H1 (cell line): ENCODE measurements around the gene LRRC39. TPM values are rescaled to one million over a fixed set of nuclear protein-coding genes. Genes with fewer than 3 reads are reported as not detected.

Experiments
- CTCF ChIA-PET: fragments of 300-600 bp; sonication (Branson Sonifier 250); formaldehyde crosslinking; loops from one replicate; lab custom pipeline; 2021; ENCODE audit not compliant: partially characterized antibody; lab: Charles Lee
- POLR2A ChIA-PET: fragments of 300-600 bp; sonication (Branson Sonifier 250); formaldehyde crosslinking; loops from one replicate; lab custom pipeline; 2021; ENCODE audit warnings: inconsistent platforms; ENCODE audit not compliant: partially characterized antibody; lab: Charles Lee
- DNase-seq, 2 experiments: peaks; one replicate each; pipeline versions ENCODE4 v3.0.0 to v3.0.0-alpha.2; 2010 to 2022; ENCODE audit warnings: low spot score in 2 of 2, low read depth in 1 of 2, mixed read lengths in 1 of 2
- FAIRE-seq: peaks from 2 replicates; lab custom pipeline; 2011; peaks lifted over from hg19 to GRCh38; lab: Jason Lieb, UNC
- H2AFZ ChIP-seq: 2 replicates; pipeline ENCODE4 v1.8.1; 2012; ENCODE audit warnings: low read length, inconsistent platforms
- H2AK5ac ChIP-seq: 2 replicates; pipeline ENCODE4 v1.6.1; 2013; ENCODE audit warnings: low read depth, low read length
- H2BK120ac ChIP-seq: replicated peaks from 2 replicates; pipeline ENCODE3; 2013; ENCODE audit warnings: low read depth, low read length, inconsistent platforms
- H2BK12ac ChIP-seq: 2 replicates; pipeline ENCODE4 v1.6.1; 2013; ENCODE audit warnings: low read depth, low read length
- H2BK15ac ChIP-seq: 2 replicates; pipeline ENCODE4 v1.6.1; 2013; ENCODE audit warnings: low read length
- H2BK20ac ChIP-seq: 2 replicates; pipeline ENCODE4 v1.6.1; 2013; ENCODE audit warnings: low read length
- H2BK5ac ChIP-seq: 2 replicates; pipeline ENCODE4 v1.6.1; 2013; ENCODE audit warnings: low read depth, low read length
- H3K14ac ChIP-seq: 2 replicates; pipeline ENCODE4 v1.6.1; 2013; ENCODE audit warnings: inconsistent platforms; ENCODE audit not compliant: insufficient read length
- H3K18ac ChIP-seq: 2 replicates; pipeline ENCODE4 v1.6.1; 2013; ENCODE audit warnings: low read length; ENCODE audit errors: extremely low read depth
- H3K23ac ChIP-seq: 2 replicates; pipeline ENCODE4 v1.6.1; 2013; ENCODE audit warnings: inconsistent platforms; ENCODE audit not compliant: insufficient read length
- H3K23me2 ChIP-seq: 2 replicates; pipeline ENCODE4 v1.6.1; 2013; ENCODE audit warnings: low read depth, low read length
- H3K27ac ChIP-seq: 2 replicates; pipeline ENCODE4 v1.6.1; 2011; ENCODE audit warnings: low read depth, low read length, inconsistent platforms
- H3K27me3 ChIP-seq, 4 experiments: replicated peaks in 1 of 4; 1 replicate in 1 of 4; 2 replicates in 3 of 4; pipeline versions ENCODE4 v1.6.1 to v1.8.1; 2011 to 2013; ENCODE audit warnings: low read length in 3 of 4, mild to moderate bottlenecking in 3 of 4, inconsistent platforms in 2 of 4, mixed read lengths in 2 of 4, moderate library complexity in 1 of 4; ENCODE audit not compliant: control insufficient read depth in 3 of 4, insufficient read depth in 3 of 4; ENCODE audit errors: extremely low read depth in 1 of 4
- H3K36me3 ChIP-seq, 4 experiments: 2 replicates each; pipeline versions ENCODE4 v1.6.1 to v1.8.1; 2011 to 2013; ENCODE audit warnings: mild to moderate bottlenecking in 4 of 4, low read length in 3 of 4, moderate library complexity in 2 of 4, control low read depth in 1 of 4, inconsistent platforms in 1 of 4; ENCODE audit not compliant: insufficient read depth in 4 of 4, control insufficient read depth in 2 of 4
- H3K4ac ChIP-seq: replicated peaks from 2 replicates; pipeline ENCODE3; 2013; ENCODE audit warnings: low read length, low read depth, mixed read lengths, inconsistent platforms; ENCODE audit not compliant: insufficient read length
- H3K4me1 ChIP-seq, 4 experiments: replicated peaks in 1 of 4; 1 replicate in 1 of 4; 2 replicates in 3 of 4; pipeline versions ENCODE4 v1.6.1 to v1.8.1; 2011 to 2013; ENCODE audit warnings: low read length in 3 of 4, inconsistent platforms in 2 of 4, mixed read lengths in 1 of 4; ENCODE audit not compliant: insufficient read depth in 4 of 4, control insufficient read depth in 3 of 4
- H3K4me2 ChIP-seq, 2 experiments: 2 replicates each; pipeline versions ENCODE4 v1.6.1 to v1.8.1; 2011 to 2013; ENCODE audit warnings: low read depth in 2 of 2, low read length in 2 of 2, control low read depth in 1 of 2, inconsistent platforms in 1 of 2, mild to moderate bottlenecking in 1 of 2; ENCODE audit not compliant: insufficient read depth in 1 of 2
- H3K4me3 ChIP-seq, 4 experiments: fragments of 200-600, 300-600 bp in 1 of 4; sonication (generic), shearing (Covaris generic), sonication (Bioruptor Twin) in 1 of 4; 2 replicates each; pipeline versions ENCODE4 v1.5.1 to v1.8.1; 2011 to 2016; ENCODE audit warnings: low read length in 4 of 4, low read depth in 3 of 4, control low read depth in 2 of 4, inconsistent platforms in 2 of 4, mild to moderate bottlenecking in 2 of 4, mixed read lengths in 1 of 4, moderate library complexity in 1 of 4; ENCODE audit not compliant: insufficient read depth in 2 of 4; ENCODE audit errors: extremely low read depth in 1 of 4
- H3K56ac ChIP-seq: replicated peaks from 2 replicates; pipeline ENCODE3; 2013; ENCODE audit warnings: low read depth, mild to moderate bottlenecking, mixed read lengths, low read length, inconsistent platforms; ENCODE audit not compliant: insufficient read length
- H3K79me1 ChIP-seq: 2 replicates; pipeline ENCODE4 v1.6.1; 2013; ENCODE audit warnings: low read depth, low read length, control low read depth
- H3K79me2 ChIP-seq, 2 experiments: 2 replicates each; pipeline versions ENCODE4 v1.6.1 to v1.8.1; 2012 to 2013; ENCODE audit warnings: low read length in 2 of 2, mild to moderate bottlenecking in 2 of 2, inconsistent platforms in 1 of 2; ENCODE audit not compliant: insufficient read depth in 2 of 2, control insufficient read depth in 1 of 2
- H3K9ac ChIP-seq, 4 experiments: replicated peaks in 1 of 4; 1 replicate in 1 of 4; 2 replicates in 3 of 4; pipeline versions ENCODE4 v1.6.1 to v1.8.1; 2011 to 2013; ENCODE audit warnings: low read depth in 3 of 4, low read length in 3 of 4, control low read depth in 2 of 4, mild to moderate bottlenecking in 2 of 4, moderate library complexity in 2 of 4, inconsistent platforms in 1 of 4; ENCODE audit errors: extremely low read depth in 1 of 4
- H3K9me3 ChIP-seq, 2 experiments: 2 replicates each; pipeline versions ENCODE4 v1.6.1 to v1.8.1; 2012 to 2013; ENCODE audit warnings: mild to moderate bottlenecking in 2 of 2, moderate library complexity in 2 of 2, control low read depth in 1 of 2, inconsistent platforms in 1 of 2, low read depth in 1 of 2, low read length in 1 of 2, mixed read lengths in 1 of 2; ENCODE audit not compliant: insufficient read depth in 2 of 2
- H4K20me1 ChIP-seq, 2 experiments: replicated peaks in 1 of 2; 2 replicates each; pipeline versions ENCODE3 to v1.8.1; 2011 to 2013; ENCODE audit warnings: inconsistent platforms in 2 of 2, low read length in 2 of 2, mild to moderate bottlenecking in 1 of 2; ENCODE audit not compliant: insufficient read depth in 2 of 2, control insufficient read depth in 1 of 2
- H4K5ac ChIP-seq: 2 replicates; pipeline ENCODE4 v1.6.1; 2013; ENCODE audit warnings: low read length, low read depth, mixed read lengths, inconsistent platforms; ENCODE audit not compliant: insufficient read length
- H4K8ac ChIP-seq: 2 replicates; pipeline ENCODE4 v1.8.0; 2013; ENCODE audit warnings: mild to moderate bottlenecking, moderate library complexity, low read length, inconsistent platforms; ENCODE audit not compliant: insufficient read depth; ENCODE audit errors: extremely low read depth
- H4K91ac ChIP-seq: replicated peaks from 2 replicates; pipeline ENCODE3; 2013; ENCODE audit warnings: low read length, mixed read lengths, inconsistent platforms; ENCODE audit not compliant: insufficient read length
- BCL11A ChIP-seq, 2 experiments: IDR thresholded peaks; one replicate each; pipeline ENCODE4 v1.6.1; 2011; ENCODE audit warnings: low read depth in 2 of 2, low read length in 2 of 2, mild to moderate bottlenecking in 2 of 2
- CHD1 ChIP-seq: IDR thresholded peaks from 2 replicates; pipeline ENCODE4 v1.6.1; 2012; ENCODE audit warnings: low read depth, low read length, improper control_type of control experiment
- CREB1 ChIP-seq: IDR thresholded peaks from 2 replicates; pipeline ENCODE4 v1.6.1; 2012; ENCODE audit warnings: inconsistent platforms
- HDAC6 ChIP-seq: IDR thresholded peaks from one replicate; pipeline ENCODE4 v1.7.1; 2012; ENCODE audit warnings: low read depth, mild to moderate bottlenecking, inconsistent platforms, low read length, moderate library complexity
- PHF8 ChIP-seq: fragments of 200-600 bp; sonication (generic); conservative IDR thresholded peaks from 2 replicates; pipeline ENCODE4 v1.7.1; 2012; ENCODE audit warnings: low read depth, mild to moderate bottlenecking, inconsistent platforms, low read length, moderate library complexity
- RXRA ChIP-seq: IDR thresholded peaks from 2 replicates; pipeline ENCODE4 v1.6.1; 2011; ENCODE audit warnings: low read depth, mild to moderate bottlenecking, low read length, moderate library complexity; ENCODE audit not compliant: insufficient read depth
- SAP30 ChIP-seq: fragments of 300-600 bp; sonication (generic); IDR thresholded peaks from 2 replicates; pipeline ENCODE4 v1.7.1; 2012; ENCODE audit warnings: low read length, moderate library complexity, mild to moderate bottlenecking, inconsistent platforms; ENCODE audit not compliant: insufficient read depth, insufficient replicate concordance
- SP4 ChIP-seq: IDR thresholded peaks from 2 replicates; pipeline ENCODE4 v1.6.1; 2012; ENCODE audit warnings: low read length, inconsistent platforms
- TAF7 ChIP-seq: optimal IDR thresholded peaks from 2 replicates; pipeline ENCODE3; 2011; ENCODE audit warnings: low read depth, mild to moderate bottlenecking, inconsistent platforms, low read length, moderate library complexity, borderline replicate concordance
- YY1 ChIP-seq: IDR thresholded peaks from 2 replicates; pipeline ENCODE4 v1.6.1; 2011; ENCODE audit warnings: low read depth, mild to moderate bottlenecking, low read length
- WGBS, 2 experiments: shearing (Covaris generic) in 1 of 2; methylation state at CpG; one replicate each; pipeline versions ENCODE4 v1.1.6 to v1.1.7; 2013 to 2015; ENCODE audit warnings: low lambda C conversion rate in 2 of 2, mixed read lengths in 2 of 2, inconsistent platforms in 1 of 2, low coverage in 1 of 2, missing lambda C conversion rate in 1 of 2; ENCODE audit not compliant: insufficient replicate concordance in 2 of 2, insufficient coverage in 1 of 2, insufficient read length in 1 of 2; ENCODE audit errors: extremely low coverage in 1 of 2, missing lambda C conversion rate in 1 of 2; 5-methylcytosine and 5-hydroxymethylcytosine counted together
- polyA plus RNA-seq, 7 experiments: library from polyadenylated mRNA; depleted of rRNA in 3 of 7; stranded (reverse) in 5 of 7; unstranded in 2 of 7; fragments of >200 nt in 5 of 7; fragments of 200-250 nt in 2 of 7; gene quantifications; 1 replicate in 5 of 7; 2 replicates in 1 of 7; 4 replicates in 1 of 7; pipeline versions ENCODE4 v1.2.1 to v1.2.3, GENCODE V29; 2011 to 2013; ENCODE audit warnings: missing spikeins in 2 of 7, mixed read lengths in 2 of 7
- total RNA-seq: library from RNA; stranded (reverse); fragmentation: NEBNext Ultra II Directional; extraction: Animal tissue kit (Norgen Biotek cat#: 25700); gene quantifications from 2 replicates; pipeline ENCODE4 v1.2.1, GENCODE V29; 2021
- TF ChIP-seq, protein P1 (sequence below), 3 experiments: IDR thresholded peaks; 1 replicate in 2 of 3; 2 replicates in 1 of 3; pipeline versions ENCODE4 v1.5.1 to v1.6.1; 2011; ENCODE audit warnings: low read length in 3 of 3, mild to moderate bottlenecking in 3 of 3, inconsistent platforms in 2 of 3, low read depth in 1 of 3, moderate library complexity in 1 of 3; ENCODE audit not compliant: insufficient read depth in 1 of 3; ENCODE audit errors: control extremely low read depth in 1 of 3

Gene LRRC39
- total and polyA plus RNA-seq, 2 of the 8 experiments (the other 6 are each of a cell fraction or from before 2014, with no cell fraction given): 0.33 to 0.39 TPM

- Histone ChIP-seq H3K27ac (no peak overlapping the region), H3K4me3 (no peak overlapping the region), H3K4me2 (no peak overlapping the region), H4K91ac (no peak overlapping the region), H3K14ac (no peak overlapping the region), H4K5ac (no peak overlapping the region), H3K23ac (no peak overlapping the region), H3K9me3 (no peaks in the 10 kb centered on the region), H3K36me3 (peaks cover 0 to 40% (median 25%) of the 10 kb centered on the region in 4 experiments; a peak in 5 of 8 replicates), H3K79me1 (no peaks in the 10 kb centered on the region), H2AK5ac (no peak overlapping the region), H3K23me2 (no peaks in the 10 kb centered on the region), H3K27me3 (no peaks in the 10 kb centered on the region), H3K56ac (no peak overlapping the region), H2BK5ac (no peak overlapping the region), H2BK15ac (no peak overlapping the region), H2AFZ (no peak overlapping the region), H4K8ac (no peak overlapping the region), H2BK120ac (no peak overlapping the region), H4K20me1 (peaks cover 0 to 3% of the 10 kb centered on the region in 2 experiments), H3K18ac (no peak overlapping the region), H3K4ac (no peak overlapping the region), H3K79me2 (peaks cover 0 to 16% of the 10 kb centered on the region in 2 experiments; a peak in 1 of 4 replicates), H3K9ac (no peak overlapping the region), H2BK20ac (no peak overlapping the region), H2BK12ac (no peak overlapping the region), H3K4me1 (no peaks in the 10 kb centered on the region)
- WGBS, 2 experiments: 97% methylated on average over 2 of the region's 2 CpGs; no CpG with 5 or more reads in 1 of the 2 experiments
- TF ChIP-seq BCL11A (IDR thresholded peaks at IDR 0.05; ENCODE audit: low read depth in 2 of 2, low read length in 2 of 2) (no peak), PHF8 (no peak), HDAC6 (no peak), SP4 (no peak), CREB1 (no peak), CHD1 (no peak), RXRA (no peak), YY1 (no peak), TAF7 (no peak), SAP30 (no peak)
- TF ChIP-seq, protein P1, sequence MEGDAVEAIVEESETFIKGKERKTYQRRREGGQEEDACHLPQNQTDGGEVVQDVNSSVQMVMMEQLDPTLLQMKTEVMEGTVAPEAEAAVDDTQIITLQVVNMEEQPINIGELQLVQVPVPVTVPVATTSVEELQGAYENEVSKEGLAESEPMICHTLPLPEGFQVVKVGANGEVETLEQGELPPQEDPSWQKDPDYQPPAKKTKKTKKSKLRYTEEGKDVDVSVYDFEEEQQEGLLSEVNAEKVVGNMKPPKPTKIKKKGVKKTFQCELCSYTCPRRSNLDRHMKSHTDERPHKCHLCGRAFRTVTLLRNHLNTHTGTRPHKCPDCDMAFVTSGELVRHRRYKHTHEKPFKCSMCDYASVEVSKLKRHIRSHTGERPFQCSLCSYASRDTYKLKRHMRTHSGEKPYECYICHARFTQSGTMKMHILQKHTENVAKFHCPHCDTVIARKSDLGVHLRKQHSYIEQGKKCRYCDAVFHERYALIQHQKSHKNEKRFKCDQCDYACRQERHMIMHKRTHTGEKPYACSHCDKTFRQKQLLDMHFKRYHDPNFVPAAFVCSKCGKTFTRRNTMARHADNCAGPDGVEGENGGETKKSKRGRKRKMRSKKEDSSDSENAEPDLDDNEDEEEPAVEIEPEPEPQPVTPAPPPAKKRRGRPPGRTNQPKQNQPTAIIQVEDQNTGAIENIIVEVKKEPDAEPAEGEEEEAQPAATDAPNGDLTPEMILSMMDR (IDR thresholded peaks at IDR 0.05; ENCODE audit: control extremely low read depth in 1 of 3, insufficient read depth in 1 of 3, low read depth in 1 of 3, low read length in 3 of 3): no peak
- POLR2A ChIA-PET: no interaction called here
- DNase-seq: no peak
- CTCF ChIA-PET: no interaction called here
- no peak for FAIRE-seq
Measured at GRCh38 chr1:100137602-100138001, 40.5 kb downstream of the LRRC39 start.
